ENCODE results near the gene DEPP1. TPM values are rescaled to one million over a fixed set of nuclear protein-coding genes. Genes with fewer than 3 reads are reported as not detected.

The DEPP1 gene
- polyA plus RNA-seq, 1 donor from 2014 or later: 4.3 TPM

- no peak overlapping the region for H3K4me3 ChIP-seq (ENCODE audit: low read length)
- no peak for TF ChIP-seq RAD21 (conservative IDR thresholded peaks at IDR 0.05)
- no peak for TF ChIP-seq TAF1 (IDR thresholded peaks at IDR 0.05; ENCODE audit: low read depth)
- TF ChIP-seq MXI1 (conservative IDR thresholded peaks at IDR 0.05; ENCODE audit: poor library complexity, severe bottlenecking): no peak
- TF ChIP-seq REST (IDR thresholded peaks at IDR 0.05; ENCODE audit: borderline replicate concordance): no peak
- TF ChIP-seq POLR2AphosphoS5 (IDR thresholded peaks at IDR 0.05): no peak
- TF ChIP-seq SMC3 (conservative IDR thresholded peaks at IDR 0.05; ENCODE audit: poor library complexity): no peak
- no peak for TF ChIP-seq CTCF (IDR thresholded peaks at IDR 0.05; ENCODE audit: poor library complexity, severe bottlenecking)
- H3K9me3 ChIP-seq (ENCODE audit: low read length): no peaks in the 10 kb centered on the region
- H3K9ac ChIP-seq (ENCODE audit: low read length): no peak overlapping the region
- no peak overlapping the region for H3K27ac ChIP-seq (ENCODE audit: low read length)
- H3K9me2 ChIP-seq (ENCODE audit: insufficient read depth, low read length): no peaks in the 10 kb centered on the region
- H3K4me2 ChIP-seq (ENCODE audit: low read length): no peak overlapping the region
- no peaks in the 10 kb centered on the region for H3K79me2 ChIP-seq (replicated peaks; ENCODE audit: insufficient read depth, low read length)
- H3F3A ChIP-seq (ENCODE audit: insufficient read depth, low read length, poor library complexity, severe bottlenecking): no peaks in the 10 kb centered on the region
- H3K27me3 ChIP-seq (ENCODE audit: insufficient read depth, low read depth, low read length): no peaks in the 10 kb centered on the region
- H3K36me3 ChIP-seq (ENCODE audit: insufficient read depth, low read length): no peaks in the 10 kb centered on the region
- no peaks in the 10 kb centered on the region for H4K20me1 ChIP-seq (ENCODE audit: insufficient read depth)
- H2AFZ ChIP-seq (ENCODE audit: low read depth, low read length): no peak overlapping the region
These were observed 16.9 kb upstream of the DEPP1 start for GRCh38 chr10:44995581-44995913.

- Histone ChIP-seq H3K79me2 (replicated peaks; ENCODE audit: insufficient read depth, low read length) (no peaks in the 10 kb centered on the region), H3K9ac (ENCODE audit: low read length) (no peak overlapping the region), H3K9me3 (ENCODE audit: low read length) (no peaks in the 10 kb centered on the region), H3K4me3 (ENCODE audit: low read length) (no peak overlapping the region), H2AFZ (ENCODE audit: low read depth, low read length) (no peak overlapping the region), H3F3A (ENCODE audit: insufficient read depth, low read length, poor library complexity, severe bottlenecking) (no peaks in the 10 kb centered on the region), H3K9me2 (ENCODE audit: insufficient read depth, low read length) (no peaks in the 10 kb centered on the region), H3K36me3 (ENCODE audit: insufficient read depth, low read length) (no peaks in the 10 kb centered on the region), H3K27me3 (ENCODE audit: insufficient read depth, low read depth, low read length) (no peaks in the 10 kb centered on the region), H4K20me1 (ENCODE audit: insufficient read depth) (no peaks in the 10 kb centered on the region), H3K4me2 (ENCODE audit: low read length) (no peak overlapping the region), H3K27ac (ENCODE audit: low read length) (no peak overlapping the region)
- TF ChIP-seq REST (IDR thresholded peaks at IDR 0.05; ENCODE audit: borderline replicate concordance): no peak
- no peak for TF ChIP-seq SMC3 (conservative IDR thresholded peaks at IDR 0.05; ENCODE audit: poor library complexity)
- no peak for TF ChIP-seq POLR2AphosphoS5 (IDR thresholded peaks at IDR 0.05)
- TF ChIP-seq RAD21 (conservative IDR thresholded peaks at IDR 0.05): no peak
- no peak for TF ChIP-seq CTCF (IDR thresholded peaks at IDR 0.05; ENCODE audit: poor library complexity, severe bottlenecking)
- no peak for TF ChIP-seq EZH2 (IDR thresholded peaks at IDR 0.05; ENCODE audit: borderline replicate concordance, insufficient read depth, low read length, poor library complexity, severe bottlenecking)
- TF ChIP-seq MXI1 (conservative IDR thresholded peaks at IDR 0.05; ENCODE audit: poor library complexity, severe bottlenecking): no peak
- no peak for TF ChIP-seq TAF1 (IDR thresholded peaks at IDR 0.05; ENCODE audit: low read depth)
- no peak for TF ChIP-seq EP300 (conservative IDR thresholded peaks at IDR 0.05; ENCODE audit: poor library complexity, severe bottlenecking)
These were observed 16.3 kb upstream of the DEPP1 start for GRCh38 chr10:44994752-44995530.
